Activated CD4-positive, CD25-positive, alpha-beta regulatory T cell treated with anti-CD3 and anti-CD28 coated beads, Interleukin-2, amount 50 U/mL, for 24 hours (primary cell): ENCODE data around the gene MAEL.

Experiments
- ATAC-seq, 2 donors: fragments of 150-1000 bp; cut with Tn5 transposase; one replicate each; pipeline ENCODE4 v1.10.0; 2021; ENCODE audit warnings: mild to moderate bottlenecking in 1 of 2, moderate library complexity in 1 of 2

Gene MAEL

DNA sequence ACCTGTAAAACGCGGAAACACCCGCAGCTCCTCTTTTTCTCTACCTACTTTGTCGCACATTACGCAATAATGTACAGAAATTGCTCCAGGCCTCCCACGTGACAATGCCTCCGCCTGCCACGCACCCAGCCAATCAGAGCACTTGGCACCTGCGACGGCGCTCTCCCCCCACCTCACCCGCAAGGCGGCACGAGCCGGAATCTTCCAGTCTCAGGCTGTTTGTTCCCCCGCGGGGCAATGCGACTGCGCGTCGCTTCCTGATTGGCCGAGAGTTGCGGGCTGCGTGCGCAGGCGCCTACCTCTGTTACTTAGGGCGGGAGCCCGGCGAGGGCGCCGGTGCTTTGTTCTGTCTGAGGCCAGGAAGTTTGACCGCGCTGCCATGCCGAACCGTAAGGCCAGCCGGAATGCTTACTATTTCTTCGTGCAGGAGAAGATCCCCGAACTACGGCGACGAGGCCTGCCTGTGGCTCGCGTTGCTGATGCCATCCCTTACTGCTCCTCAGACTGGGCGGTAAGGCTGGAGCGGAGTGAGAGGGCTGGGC is at the start of gene MAEL:
Gene MAEL (plus strand): TSS at position 307 of the 542 bp plus-strand sequence. CDS start 73 bp downstream, at position 380.
- no peak for ATAC-seq

DNA sequence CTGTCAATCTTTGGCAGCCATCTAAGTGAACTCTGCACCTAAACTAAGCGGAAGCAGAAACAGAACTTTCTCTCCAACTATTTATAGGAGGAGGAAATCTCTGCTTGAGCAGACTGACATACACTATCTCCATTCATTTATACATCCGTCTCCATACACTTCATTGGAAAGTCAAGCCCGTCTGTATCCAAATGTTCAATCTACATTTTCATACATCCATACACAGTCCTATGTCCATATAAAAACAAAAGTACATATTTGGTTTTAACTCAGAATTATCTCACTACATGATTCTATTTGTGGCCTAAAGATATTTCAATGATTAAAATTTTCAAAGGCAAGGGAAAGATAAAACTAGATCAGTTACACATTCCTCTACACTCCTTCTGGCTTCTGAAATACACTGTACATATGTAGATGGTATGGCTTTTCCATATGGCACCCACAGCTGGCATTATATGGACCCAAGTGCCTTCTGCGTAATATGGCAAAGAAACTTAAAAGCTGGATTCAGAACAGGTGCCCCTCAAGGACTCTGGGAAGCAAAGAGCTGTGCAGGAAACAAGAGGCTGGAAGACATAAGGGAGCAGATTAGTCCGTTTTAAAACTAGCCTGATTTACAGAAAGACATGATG is 49.2 kb upstream of the MAEL start:
- no peak for ATAC-seq

DNA sequence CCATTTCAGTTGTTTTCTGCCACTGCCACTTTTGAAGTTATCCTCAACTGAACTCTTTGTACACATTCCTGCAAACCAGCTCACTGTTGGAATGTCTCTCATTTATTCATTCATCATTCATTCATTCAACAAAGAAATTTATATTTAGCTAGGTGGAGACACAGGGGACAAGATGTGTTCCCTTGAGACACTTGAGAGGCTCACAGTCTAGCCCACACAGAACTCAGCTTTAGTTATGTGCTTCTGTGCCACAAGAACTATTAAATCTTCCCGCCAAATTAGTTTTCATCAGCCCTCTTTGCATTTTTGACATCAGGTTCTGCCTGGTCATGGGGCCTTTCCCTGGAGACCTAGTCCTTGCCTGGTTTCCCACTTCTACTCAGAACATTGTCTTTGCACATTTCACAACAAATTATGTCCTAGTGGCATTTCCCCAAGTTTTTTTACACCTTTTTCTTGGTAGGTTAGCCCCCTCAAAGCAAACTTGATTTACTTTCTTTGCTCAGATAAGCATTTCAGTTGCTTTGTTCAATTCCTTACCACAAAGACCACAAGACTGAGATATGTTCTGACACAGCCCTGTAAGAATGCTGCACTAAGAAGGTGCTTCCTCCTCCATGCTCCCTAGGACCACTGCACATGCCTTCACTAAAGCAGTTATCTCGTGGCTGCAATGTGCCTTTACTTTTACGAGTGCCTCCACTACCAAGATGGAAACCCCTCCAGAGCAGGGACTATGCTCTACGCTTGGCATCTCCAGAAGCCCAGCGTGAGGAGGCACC is 44.7 kb upstream of the MAEL start:
- ATAC-seq: no peak

DNA sequence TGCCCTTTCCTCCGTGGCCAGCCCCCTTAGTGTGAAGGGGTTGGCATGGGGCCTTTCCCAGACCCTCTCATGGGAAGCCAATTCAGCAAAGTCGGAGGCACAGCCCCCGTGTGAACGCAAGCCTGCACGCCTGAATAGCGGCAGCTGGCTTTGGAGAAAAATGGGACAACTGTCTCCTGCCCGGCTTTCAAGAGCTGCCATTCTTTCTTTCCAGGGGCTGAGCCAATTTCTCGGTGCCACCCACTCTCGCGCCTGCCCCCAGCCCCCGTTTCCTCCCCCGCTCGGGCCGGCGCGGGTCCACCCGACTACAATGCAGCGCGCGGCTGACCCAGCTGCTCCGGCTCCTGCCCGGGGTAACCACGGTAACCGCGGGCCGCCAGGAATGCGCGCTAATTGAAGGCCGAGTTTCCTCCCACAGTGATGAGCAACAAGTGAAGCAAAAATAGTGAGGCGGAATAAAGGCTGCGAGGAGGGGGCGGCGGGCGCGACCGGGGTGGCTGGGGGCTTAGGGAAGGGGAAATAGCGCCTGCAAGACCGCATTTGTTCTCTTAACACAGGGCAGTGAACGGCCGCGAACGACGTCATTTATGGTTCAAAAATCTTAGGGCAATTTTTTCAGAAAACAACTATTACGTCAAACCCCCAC is 41.6 kb upstream of the MAEL start:
- ATAC-seq: no peak

DNA sequence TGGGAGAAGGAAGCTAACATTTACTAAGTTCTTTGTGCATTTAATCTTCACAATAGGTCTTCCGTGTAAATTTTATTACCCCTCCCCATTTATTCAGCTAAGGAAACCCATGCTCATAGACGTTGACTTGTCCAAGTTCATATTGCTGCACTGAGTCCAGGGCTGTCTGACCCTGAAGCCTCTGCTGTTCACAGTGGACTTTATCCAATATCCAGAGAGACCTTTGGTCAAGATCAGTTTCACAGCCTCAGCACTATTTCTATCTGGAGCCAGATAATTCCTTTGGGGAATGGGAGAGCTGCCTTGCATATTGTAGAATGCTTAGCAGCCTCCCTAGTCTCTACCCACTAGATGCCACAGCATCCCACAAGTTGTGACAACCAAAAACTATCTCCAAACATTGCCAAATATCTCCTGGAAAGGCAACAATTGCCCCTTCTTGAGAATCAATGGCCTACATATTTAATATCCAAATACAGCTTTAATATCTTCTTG is 40.2 kb upstream of the MAEL start:
- ATAC-seq: no peak

DNA sequence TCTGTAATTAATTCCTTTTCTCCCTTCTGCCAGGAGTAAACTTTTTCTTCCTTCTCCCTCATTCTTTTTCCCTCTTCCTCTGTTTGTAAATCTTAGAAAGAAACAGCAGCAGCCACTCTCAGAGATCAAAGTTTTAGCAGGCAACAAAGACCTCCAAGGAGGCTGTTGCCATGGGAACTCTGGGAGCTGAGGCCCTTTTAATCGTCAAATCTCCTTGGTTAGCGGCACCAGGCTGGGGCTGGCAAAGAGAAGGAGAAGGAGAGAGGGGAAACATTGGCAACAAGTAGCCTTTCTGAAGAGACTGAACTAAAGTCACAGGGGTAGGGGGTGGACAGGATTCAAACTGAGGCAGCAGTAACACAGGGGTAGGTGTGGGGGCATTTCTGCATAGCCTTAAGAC is 38.9 kb upstream of the MAEL start:
- ATAC-seq: no peak

DNA sequence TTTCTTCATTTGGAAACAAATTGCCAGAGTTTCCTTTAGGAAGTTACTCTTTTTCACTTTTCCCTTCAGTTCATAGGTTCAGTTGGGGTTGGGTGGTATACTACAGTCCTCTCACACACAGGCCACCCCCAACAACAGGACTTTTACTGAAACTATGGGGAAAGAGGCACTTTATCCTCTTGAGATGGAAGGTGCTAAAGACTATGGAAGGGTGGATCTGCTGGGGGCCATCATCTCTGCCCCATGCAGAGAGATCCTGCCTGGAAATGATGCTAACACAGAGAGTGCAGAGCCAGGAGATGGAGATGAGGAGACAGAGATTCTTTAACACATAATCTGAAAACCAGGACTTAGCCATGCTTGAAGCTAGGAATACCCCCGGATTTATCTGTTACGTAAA is 38.0 kb upstream of the MAEL start:
- no peak for ATAC-seq

DNA sequence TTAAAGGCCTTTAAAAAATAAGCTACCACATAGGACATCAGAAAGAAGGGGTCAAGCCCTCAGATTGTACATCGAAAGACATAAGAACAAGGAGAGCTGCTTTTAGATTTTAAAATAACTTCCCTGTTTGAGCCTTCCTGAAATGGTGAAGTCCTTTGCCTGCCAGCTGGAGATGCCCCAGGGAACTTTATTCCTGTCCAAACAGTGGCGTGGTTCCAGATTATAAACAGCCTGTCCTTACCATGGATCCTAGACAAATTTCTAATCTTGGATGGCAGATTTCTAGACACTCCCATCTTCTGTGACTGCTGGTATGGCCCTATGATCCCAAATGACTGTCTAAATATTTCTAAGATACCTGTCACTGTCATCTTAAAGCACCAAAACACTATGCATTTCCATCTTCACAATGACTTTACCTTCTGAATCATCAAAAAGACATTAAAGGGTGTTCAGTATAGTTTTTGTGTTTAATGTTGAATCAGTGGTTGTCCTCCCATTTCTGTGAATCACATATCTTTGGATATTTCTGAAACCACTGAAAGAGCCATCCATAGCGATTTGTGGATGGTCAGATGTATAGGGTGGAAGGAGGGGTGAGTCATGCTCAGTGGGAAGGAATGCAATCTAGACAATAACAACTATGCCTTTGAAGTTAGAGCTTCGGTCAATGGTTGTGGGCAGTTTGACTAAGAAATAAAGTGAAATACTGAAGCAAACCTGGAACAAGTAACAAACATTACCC is 36.9 kb upstream of the MAEL start:
- ATAC-seq: no peak

DNA sequence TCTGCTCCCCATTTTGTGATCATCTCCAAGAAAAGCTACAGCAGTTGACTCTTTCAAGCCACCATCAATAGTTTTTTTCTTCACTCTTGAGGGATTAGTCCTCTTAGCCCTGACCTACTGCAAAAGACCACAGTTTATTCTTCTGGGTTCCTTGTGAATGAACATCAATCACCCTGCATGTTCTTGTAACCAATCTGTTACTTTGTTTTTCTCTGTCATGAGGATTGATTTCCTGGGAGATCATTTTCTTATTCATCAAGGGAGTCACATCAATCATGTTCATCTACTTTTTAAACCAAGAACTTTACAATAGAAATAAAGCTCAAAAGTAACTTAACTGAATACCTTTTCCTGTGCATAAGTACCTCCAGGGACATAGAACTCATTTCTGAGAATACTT is 35.6 kb upstream of the MAEL start:
- no peak for ATAC-seq

DNA sequence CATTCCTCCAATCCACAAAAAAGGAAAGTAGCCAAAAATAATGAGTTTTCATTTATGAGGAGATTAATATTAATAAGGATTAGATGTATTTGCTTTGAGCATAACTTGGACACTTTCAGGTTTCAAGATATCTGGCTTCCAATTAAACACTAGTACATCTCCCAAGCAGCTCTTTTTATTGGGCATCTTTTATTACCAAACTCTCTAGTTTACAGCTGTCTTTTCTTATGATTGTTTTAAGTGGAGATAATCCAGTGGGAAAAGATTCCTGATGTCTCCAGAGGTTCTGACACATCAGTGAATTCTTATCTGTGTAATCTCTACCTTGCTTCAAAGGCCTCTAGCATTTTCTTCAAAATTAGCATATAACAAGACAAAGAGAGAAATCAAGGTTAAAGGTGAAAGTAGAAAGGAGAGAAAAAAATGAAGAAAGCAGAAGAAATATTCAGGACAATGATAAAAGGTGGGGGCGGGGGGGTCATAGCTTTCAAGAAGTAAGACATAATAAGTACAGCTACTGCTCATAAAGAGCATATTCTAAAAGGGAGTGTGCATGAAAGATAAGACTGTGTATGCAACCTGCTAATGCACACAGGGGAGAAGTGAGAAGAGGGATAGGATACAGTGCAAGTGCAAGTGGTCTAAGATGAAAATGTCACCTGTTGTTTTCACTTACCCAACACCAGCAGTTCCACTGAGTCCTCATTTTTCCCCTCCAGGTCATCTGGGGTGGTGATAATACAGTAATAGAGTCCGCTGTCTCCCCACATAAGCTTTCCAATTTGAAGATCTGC is 32.8 kb upstream of the MAEL start:
- ATAC-seq: no peak

DNA sequence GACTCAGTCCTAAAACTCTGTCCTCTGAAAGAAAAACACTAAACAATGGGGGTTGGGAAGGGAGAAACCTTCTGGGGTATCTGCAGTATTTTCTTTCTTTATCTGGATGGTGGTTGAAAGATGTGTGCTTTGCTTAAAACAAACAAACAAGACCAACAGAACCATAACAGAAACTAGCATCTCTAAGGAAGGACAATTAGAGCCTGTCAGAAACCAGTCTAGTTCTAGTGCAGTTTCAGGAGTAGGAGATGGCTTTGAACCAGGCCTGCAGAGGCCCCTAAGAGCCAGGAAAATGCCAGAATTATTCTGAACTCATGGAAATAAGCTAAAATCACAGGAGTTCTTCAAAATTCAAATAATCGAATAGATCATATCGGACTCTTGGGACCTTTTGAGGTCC is 32.2 kb upstream of the MAEL start:
- ATAC-seq: no peak

DNA sequence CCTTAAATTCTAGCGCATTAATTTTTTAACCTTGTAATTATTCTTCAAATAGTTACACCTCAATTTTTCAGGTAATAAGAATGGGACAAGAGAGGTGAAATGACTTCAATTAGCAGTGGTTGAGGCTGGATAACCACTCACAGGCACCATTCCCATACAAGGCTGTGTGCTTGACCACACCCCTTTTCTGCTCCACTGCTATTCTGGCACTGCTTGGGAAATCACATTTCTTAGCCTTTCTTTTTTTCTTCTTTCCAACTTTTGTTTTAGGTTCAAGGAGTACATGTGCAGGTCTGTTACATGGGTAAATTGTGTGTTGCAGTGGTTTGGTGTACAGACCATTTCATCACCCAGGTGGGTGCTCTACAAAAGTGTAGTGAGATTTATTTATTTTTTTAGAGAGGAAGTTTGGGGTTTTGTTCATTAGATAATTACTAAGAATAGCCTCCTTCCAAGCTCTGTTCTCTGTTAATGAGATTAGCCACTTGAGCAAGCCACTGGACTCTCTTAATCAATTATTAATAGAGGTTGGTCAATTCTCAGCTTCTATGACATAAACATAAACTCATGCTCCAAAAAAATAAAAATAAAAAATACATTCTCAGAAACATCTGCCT is 28.1 kb upstream of the MAEL start:
- ATAC-seq: no peak

DNA sequence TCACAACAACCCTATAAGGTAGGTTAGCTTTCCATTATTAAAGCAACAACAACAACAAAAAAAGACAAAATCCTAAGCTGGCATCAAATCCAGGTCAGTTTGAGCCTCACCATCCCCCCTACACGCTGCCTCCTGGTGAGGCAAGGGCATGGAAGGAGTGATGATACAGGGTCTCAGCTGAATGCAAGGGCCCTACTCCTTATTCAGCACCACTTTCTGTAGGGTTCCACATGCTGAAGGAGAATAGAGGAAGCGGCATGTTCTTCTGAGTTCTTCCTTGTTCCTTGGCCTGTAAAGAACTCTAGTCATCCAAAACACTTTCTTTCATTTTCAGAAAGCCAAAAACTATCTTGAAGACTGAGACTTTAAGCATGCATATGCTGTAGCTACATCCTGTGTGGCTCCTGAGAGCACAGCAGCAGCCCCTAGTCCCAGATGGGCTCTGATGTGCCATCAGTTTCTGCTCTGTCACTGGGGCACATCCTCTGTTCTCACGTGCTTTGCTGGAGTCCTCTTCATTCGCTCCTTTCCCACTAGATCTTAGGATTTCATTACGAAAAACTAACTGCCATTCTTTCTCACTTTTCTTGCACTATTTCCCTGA is 19.9 kb upstream of the MAEL start:
- ATAC-seq: peak in 1 of 2 donors; percentile 35

DNA sequence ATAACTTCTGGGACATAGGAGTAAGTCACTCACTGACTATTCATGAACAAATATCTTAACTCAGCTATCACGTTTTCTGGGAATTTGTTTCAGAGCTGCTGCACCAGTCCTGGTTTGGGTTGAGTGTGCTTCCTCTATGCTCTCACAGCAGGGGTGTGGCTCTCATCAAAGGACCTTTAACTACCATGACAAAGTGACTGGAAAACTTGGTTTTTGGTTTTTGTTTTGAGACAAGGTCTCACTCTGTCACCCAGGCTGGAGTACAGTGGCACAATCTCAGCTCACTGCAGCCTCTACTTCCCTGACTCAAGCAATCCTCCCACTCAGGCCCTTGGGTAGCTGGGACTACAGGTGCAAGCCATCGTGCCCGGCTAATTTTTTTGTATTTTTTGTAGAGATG is 17.8 kb upstream of the MAEL start:
- ATAC-seq: no peak

DNA sequence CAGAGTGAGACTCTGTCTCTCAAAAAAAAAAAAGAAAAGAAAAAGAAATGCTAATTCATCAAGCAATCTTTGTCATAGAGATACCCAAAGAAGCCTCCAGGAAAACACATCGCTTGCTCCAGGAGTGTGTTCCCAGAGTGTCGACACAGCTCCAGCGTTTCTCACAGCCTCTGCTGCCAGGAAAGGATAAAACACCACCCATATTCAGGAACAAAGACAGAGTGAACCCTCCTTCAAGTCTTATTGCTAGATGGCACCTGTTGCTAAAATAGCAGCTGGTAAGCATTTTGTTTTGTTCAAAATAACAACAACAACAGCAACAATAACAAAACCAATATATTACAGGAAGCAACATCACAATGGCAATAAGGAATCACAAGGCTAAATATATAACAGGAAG is 16.9 kb upstream of the MAEL start:
- no peak for ATAC-seq

DNA sequence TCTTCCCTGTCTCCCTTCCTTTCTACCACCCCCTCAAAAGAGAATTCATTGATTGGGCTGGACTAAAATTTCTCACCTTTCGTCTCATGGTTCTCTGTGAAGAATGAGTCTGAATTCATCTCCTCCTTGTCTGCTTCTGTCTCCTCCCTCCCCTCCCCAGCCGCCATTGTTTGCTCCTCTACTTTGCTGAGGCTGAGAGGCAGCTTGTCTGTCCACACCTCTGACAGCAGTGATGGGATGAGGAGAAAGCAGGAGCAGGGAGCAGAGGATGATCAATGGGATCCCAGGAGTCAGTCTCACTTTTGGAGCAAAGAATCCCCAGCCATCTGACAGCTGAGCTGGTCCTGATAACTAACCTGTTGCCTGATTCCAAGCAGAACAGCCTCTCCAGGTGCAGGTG is 16.3 kb upstream of the MAEL start:
- no peak for ATAC-seq

DNA sequence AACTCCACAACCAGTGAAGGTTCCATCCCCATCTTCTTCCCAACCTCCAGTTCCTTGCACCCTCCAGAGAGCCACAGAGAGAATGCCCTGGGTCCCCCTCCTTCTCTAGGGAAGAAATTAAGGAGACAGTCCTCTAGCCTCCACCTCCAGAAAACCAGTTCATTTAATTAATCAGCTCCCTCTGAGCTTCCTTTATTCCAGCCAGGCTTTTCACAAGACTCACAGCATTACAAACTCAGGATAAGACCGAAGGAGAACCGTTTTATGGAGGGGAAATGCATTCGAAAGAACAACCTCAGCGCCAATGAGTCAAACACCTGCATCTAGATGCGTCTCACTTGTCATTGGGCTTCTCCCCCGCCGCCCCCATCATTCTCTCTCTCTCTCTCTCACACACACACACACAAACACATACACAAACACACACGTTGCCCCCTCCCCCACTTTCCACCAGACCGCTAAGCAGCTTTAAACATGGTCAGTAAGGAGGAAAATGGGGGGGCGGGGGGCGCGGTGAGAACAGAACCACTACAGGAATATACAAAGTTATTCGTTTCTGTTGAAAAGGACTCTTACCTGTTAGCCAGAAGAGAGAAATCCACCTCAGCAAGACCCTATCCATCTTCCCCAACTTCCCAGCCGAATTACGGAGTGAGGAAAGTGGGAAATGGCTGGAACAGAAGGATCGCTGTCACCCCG is 14.3 kb upstream of the MAEL start:
- ATAC-seq: peak; percentile 35 to 39

DNA sequence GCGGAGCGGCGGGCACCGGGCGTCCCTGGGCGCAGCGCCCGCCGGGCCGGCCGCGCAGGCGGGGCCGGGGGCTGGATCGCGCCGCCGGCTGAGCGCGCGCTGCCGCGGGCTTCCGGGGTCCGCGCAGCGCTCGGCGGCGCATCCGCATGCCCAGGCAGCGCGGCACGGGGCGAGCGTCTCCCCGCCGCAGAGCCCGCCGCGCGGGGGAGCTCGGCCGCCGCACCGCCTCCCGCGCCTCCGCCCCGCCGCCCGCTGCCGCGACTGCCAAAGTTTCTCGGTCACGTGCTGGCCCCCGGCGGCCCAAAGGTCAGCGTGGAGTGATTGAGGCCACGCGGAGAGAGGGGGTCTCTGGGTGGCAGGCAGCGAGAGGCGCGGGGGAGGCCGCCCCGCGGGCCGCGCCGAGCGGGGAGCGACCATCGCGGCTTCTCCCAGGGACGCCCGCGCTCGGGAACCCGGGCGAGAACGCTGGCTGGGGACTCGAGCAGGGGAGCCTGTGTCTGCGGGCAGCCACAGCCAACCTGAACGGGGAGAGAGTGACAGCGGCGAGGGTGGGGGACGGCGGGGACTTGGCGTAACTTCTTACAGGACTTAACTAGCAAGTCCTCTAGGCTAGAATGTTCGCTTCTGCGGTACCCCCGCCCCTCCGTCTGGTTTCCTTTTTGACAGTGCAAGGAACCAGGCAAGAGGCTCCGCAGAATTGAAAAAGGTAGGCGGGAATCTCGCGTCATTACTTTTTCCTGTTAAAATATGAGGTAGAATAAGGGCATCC is 13.5 kb upstream of the MAEL start, which contains the start of gene ILDR2:
Gene ILDR2 (minus strand): TSS at position 180 of the 769 bp plus-strand sequence. CDS start 272 bp downstream, outside the sequence.
- peak; percentile 77 to 80 for ATAC-seq

DNA sequence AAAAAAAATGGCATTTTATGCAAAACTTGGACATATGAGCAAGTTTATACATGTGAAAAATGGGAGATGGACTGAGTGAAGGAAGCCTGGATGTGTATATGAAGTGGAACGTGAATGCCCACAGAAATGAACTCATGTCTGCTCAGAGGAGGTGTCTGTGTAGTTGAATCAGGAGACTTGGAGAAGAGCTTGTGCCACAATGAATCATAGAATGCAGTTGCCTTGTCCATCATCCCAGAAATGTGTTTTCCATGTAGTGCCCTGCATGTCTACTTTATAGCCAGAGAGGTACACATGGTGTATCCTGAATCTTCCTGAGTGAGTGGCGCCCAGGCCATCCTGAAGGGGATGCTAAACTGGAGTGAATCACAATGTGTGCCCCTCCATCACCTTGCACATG is 11.1 kb upstream of the MAEL start:
- no peak for ATAC-seq
